Activated CD4-positive, alpha-beta T cell treated with anti-CD3 and anti-CD28 coated beads, Interleukin-2, amount 10 ng/mL, durations not matched to agents 7 days and 5 days (primary cell): ENCODE measurements around the gene LRRC2. TPM values are rescaled to one million over a fixed set of nuclear protein-coding genes. Genes with fewer than 3 reads are reported as not detected.

Experiments
- CTCF ChIA-PET: fragments of 350-600 bp; sonication (Branson Sonifier 250); formaldehyde crosslinking; loops from one replicate; lab custom pipeline; 2021; ENCODE audit warnings: antibody characterized with exemption; lab: Charles Lee
- POLR2A ChIA-PET: fragments of 350-600 bp; sonication (Branson Sonifier 250); formaldehyde crosslinking; loops from one replicate; lab custom pipeline; 2021; ENCODE audit warnings: antibody characterized with exemption; lab: Charles Lee
- DNase-seq: peaks from one replicate; pipeline ENCODE4 v3.0.0-alpha.2; 2020
- H3K27ac Mint-ChIP-seq: one replicate; pipeline ENCODE4 v1.8.0; 2021; ENCODE audit warnings: mild to moderate bottlenecking, moderate library complexity, mixed read lengths
- H3K27me3 Mint-ChIP-seq: one replicate; pipeline ENCODE4 v1.8.0; 2021; ENCODE audit warnings: mixed read lengths
- H3K36me3 Mint-ChIP-seq: one replicate; pipeline ENCODE4 v1.8.0; 2021; ENCODE audit warnings: low read depth, mixed read lengths
- H3K4me1 Mint-ChIP-seq: one replicate; pipeline ENCODE4 v1.8.0; 2021; ENCODE audit warnings: mixed read lengths
- H3K4me3 Mint-ChIP-seq: one replicate; pipeline ENCODE4 v1.8.0; 2021; ENCODE audit warnings: mild to moderate bottlenecking, moderate library complexity, mixed read lengths
- H3K9me3 Mint-ChIP-seq: one replicate; pipeline ENCODE4 v1.8.0; 2021; ENCODE audit warnings: mixed read lengths
- total RNA-seq, 2 experiments: library from RNA; stranded (reverse); gene quantifications; one replicate each; pipeline ENCODE4 v1.2.3, GENCODE V29; 2021

The LRRC2 gene
- total RNA-seq, result under 1 TPM; 0.27 to 0.29 TPM

- peaks cover 4% of the 10 kb centered on the region for H3K9me3 Mint-ChIP-seq
- peak; percentile 55 for DNase-seq
- H3K27me3 Mint-ChIP-seq, result peaks cover 46% of the 10 kb centered on the region
- peak within 1 kb of the TSS; percentile 21 for H3K27ac Mint-ChIP-seq
- peaks cover 2% of the 10 kb centered on the region for H3K36me3 Mint-ChIP-seq
- H3K4me1 Mint-ChIP-seq, result peaks cover 14% of the 10 kb centered on the region
- ChIA-PET POLR2A (no interaction called here), CTCF (interaction anchor here (1.1 kb wide), 1 partner anchor 116 kb away, joined by 3 read pairs; no protein-coding TSS in a partner anchor)
- peak within 1 kb of the TSS; percentile 66 for H3K4me3 Mint-ChIP-seq
These were observed at the start of gene LRRC2 for GRCh38 chr3:46566040-46566641. TSS of gene LRRC2 (minus strand) at chr3:46566302. CDS start at chr3:46551591, 14,711 bp downstream.

GRCh38 chr3:46615050-46615775, 49.1 kb upstream of the LRRC2 start:
- Mint-ChIP-seq H3K36me3 (no peaks in the 10 kb centered on the region), H3K4me1 (no peaks in the 10 kb centered on the region), H3K9me3 (no peaks in the 10 kb centered on the region), H3K4me3 (no peak overlapping the region), H3K27ac (no peak overlapping the region), H3K27me3 (peaks cover 42% of the 10 kb centered on the region)
- DNase-seq, result no peak
- POLR2A ChIA-PET, result no interaction called here
- CTCF ChIA-PET, result interaction anchor here (0.9 to 1.9 kb wide), 2 partner anchors 15 to 127 kb away, joined by 3 to 4 read pairs; no protein-coding TSS in a partner anchor

- no peak overlapping the region for H3K27ac Mint-ChIP-seq
- no peak for DNase-seq
- ChIA-PET POLR2A (no interaction called here), CTCF (interaction anchor here (1.9 kb wide), 1 partner anchor 15 kb away, joined by 4 read pairs; no protein-coding TSS in a partner anchor)
- no peak overlapping the region for H3K4me3 Mint-ChIP-seq
- no peaks in the 10 kb centered on the region for H3K36me3 Mint-ChIP-seq
- peaks cover 39% of the 10 kb centered on the region for H3K27me3 Mint-ChIP-seq
- H3K4me1 Mint-ChIP-seq, result no peaks in the 10 kb centered on the region
- H3K9me3 Mint-ChIP-seq, result no peaks in the 10 kb centered on the region
These were observed 48.3 kb upstream of the LRRC2 start for GRCh38 chr3:46614431-46614830.

- Mint-ChIP-seq H3K4me1 (no peaks in the 10 kb centered on the region), H3K9me3 (no peaks in the 10 kb centered on the region), H3K27ac (no peak overlapping the region), H3K36me3 (no peaks in the 10 kb centered on the region), H3K4me3 (no peak overlapping the region), H3K27me3 (peaks cover 34% of the 10 kb centered on the region)
- DNase-seq, result no peak
- CTCF ChIA-PET, result interaction anchor here (1.9 kb wide), 1 partner anchor 16 kb away, joined by 4 read pairs; no protein-coding TSS in a partner anchor
- POLR2A ChIA-PET, result no interaction called here
These were observed 47.4 kb upstream of the LRRC2 start for GRCh38 chr3:46613313-46614005.

GRCh38 chr3:46612324-46612723, 46.2 kb upstream of the LRRC2 start, which contains the start of gene FAM240A:
TSS of gene FAM240A (plus strand) at chr3:46612525. CDS start at chr3:46612684, 159 bp downstream.
- Mint-ChIP-seq H3K36me3 (no peaks in the 10 kb centered on the region), H3K4me3 (no peak within 1 kb of the TSS), H3K27ac (no peak within 1 kb of the TSS), H3K4me1 (no peaks in the 10 kb centered on the region), H3K9me3 (no peaks in the 10 kb centered on the region), H3K27me3 (peaks cover 34% of the 10 kb centered on the region)
- ChIA-PET POLR2A (no interaction called here), CTCF (no interaction called here)
- no peak for DNase-seq

GRCh38 chr3:46609944-46610722, 44.0 kb upstream of the LRRC2 start:
- no peaks in the 10 kb centered on the region for H3K4me1 Mint-ChIP-seq
- H3K9me3 Mint-ChIP-seq, result no peaks in the 10 kb centered on the region
- H3K27me3 Mint-ChIP-seq, result peaks cover 16% of the 10 kb centered on the region
- ChIA-PET POLR2A (no interaction called here), CTCF (interaction anchor here (0.6 kb wide), 1 partner anchor 121 kb away, joined by 4 read pairs; no protein-coding TSS in a partner anchor)
- H3K36me3 Mint-ChIP-seq, result no peaks in the 10 kb centered on the region
- no peak overlapping the region for H3K4me3 Mint-ChIP-seq
- DNase-seq, result no peak
- no peak overlapping the region for H3K27ac Mint-ChIP-seq

- H3K27me3 Mint-ChIP-seq, result peaks cover 15% of the 10 kb centered on the region
- DNase-seq, result no peak
- H3K4me1 Mint-ChIP-seq, result no peaks in the 10 kb centered on the region
- ChIA-PET CTCF (interaction anchor here (0.6 kb wide), 1 partner anchor 120 kb away, joined by 4 read pairs; no protein-coding TSS in a partner anchor), POLR2A (no interaction called here)
- H3K9me3 Mint-ChIP-seq, result no peaks in the 10 kb centered on the region
- no peak overlapping the region for H3K27ac Mint-ChIP-seq
- no peak overlapping the region for H3K4me3 Mint-ChIP-seq
- no peaks in the 10 kb centered on the region for H3K36me3 Mint-ChIP-seq
These were observed 43.2 kb upstream of the LRRC2 start for GRCh38 chr3:46609212-46609721.

- Mint-ChIP-seq H3K4me3 (no peak overlapping the region), H3K4me1 (no peaks in the 10 kb centered on the region), H3K27ac (no peak overlapping the region), H3K27me3 (peaks cover 12% of the 10 kb centered on the region), H3K9me3 (no peaks in the 10 kb centered on the region), H3K36me3 (no peaks in the 10 kb centered on the region)
- no peak for DNase-seq
- ChIA-PET CTCF (interaction anchor here (0.7 to 2.0 kb wide), 3 partner anchors 22 to 126 kb away, joined by 3 to 5 read pairs (median 5); no protein-coding TSS in a partner anchor), POLR2A (no interaction called here)
These were observed 41.5 kb upstream of the LRRC2 start for GRCh38 chr3:46607603-46608028.

- Mint-ChIP-seq H3K4me1 (no peaks in the 10 kb centered on the region), H3K27me3 (peaks cover 3% of the 10 kb centered on the region), H3K9me3 (no peaks in the 10 kb centered on the region), H3K36me3 (no peaks in the 10 kb centered on the region), H3K27ac (no peak overlapping the region), H3K4me3 (no peak overlapping the region)
- POLR2A ChIA-PET, result no interaction called here
- CTCF ChIA-PET, result interaction anchor here (0.8 to 1.3 kb wide), 3 partner anchors 10 to 116 kb away, joined by 3 to 5 read pairs (median 3); no protein-coding TSS in a partner anchor
- DNase-seq, result no peak
These were observed 38.0 kb upstream of the LRRC2 start for GRCh38 chr3:46604127-46604526.

- Mint-ChIP-seq H3K36me3 (no peaks in the 10 kb centered on the region), H3K27ac (no peak overlapping the region), H3K4me1 (no peaks in the 10 kb centered on the region), H3K27me3 (peaks cover 3% of the 10 kb centered on the region), H3K9me3 (no peaks in the 10 kb centered on the region), H3K4me3 (no peak overlapping the region)
- ChIA-PET CTCF (interaction anchor here (0.8 to 1.3 kb wide), 2 partner anchors 9 to 115 kb away, joined by 3 to 5 read pairs; no protein-coding TSS in a partner anchor), POLR2A (no interaction called here)
- DNase-seq, result no peak
These were observed 37.4 kb upstream of the LRRC2 start for GRCh38 chr3:46603446-46604046.

GRCh38 chr3:46599590-46599989, 33.5 kb upstream of the LRRC2 start:
- ChIA-PET CTCF (interaction anchor here (0.6 to 1.3 kb wide), 2 partner anchors 111 to 253 kb away, joined by 3 read pairs; no protein-coding TSS in a partner anchor), POLR2A (no interaction called here)
- no peaks in the 10 kb centered on the region for H3K36me3 Mint-ChIP-seq

More at GRCh38 chr3:46599590-46599989, 33.5 kb upstream of the LRRC2 start:
- Mint-ChIP-seq H3K27ac (no peak overlapping the region), H3K9me3 (no peaks in the 10 kb centered on the region), H3K27me3 (peaks cover 3% of the 10 kb centered on the region), H3K4me1 (no peaks in the 10 kb centered on the region), H3K4me3 (no peak overlapping the region)
- DNase-seq, result no peak
